Stimulated activated CD8-positive, alpha-beta memory T cell treated with anti-CD3 and anti-CD28 coated beads, Interleukin-7, amount 100 ng/mL, for 4 hours (primary cell): ENCODE measurements around the gene PDPK1.

ENCODE experiments used
- DNase-seq, 2 donors: peaks; one replicate each; pipeline ENCODE4 v3.0.0-alpha.2; 2020; ENCODE audit warnings: low read depth in 2 of 2

PDPK1 gene

DNA sequence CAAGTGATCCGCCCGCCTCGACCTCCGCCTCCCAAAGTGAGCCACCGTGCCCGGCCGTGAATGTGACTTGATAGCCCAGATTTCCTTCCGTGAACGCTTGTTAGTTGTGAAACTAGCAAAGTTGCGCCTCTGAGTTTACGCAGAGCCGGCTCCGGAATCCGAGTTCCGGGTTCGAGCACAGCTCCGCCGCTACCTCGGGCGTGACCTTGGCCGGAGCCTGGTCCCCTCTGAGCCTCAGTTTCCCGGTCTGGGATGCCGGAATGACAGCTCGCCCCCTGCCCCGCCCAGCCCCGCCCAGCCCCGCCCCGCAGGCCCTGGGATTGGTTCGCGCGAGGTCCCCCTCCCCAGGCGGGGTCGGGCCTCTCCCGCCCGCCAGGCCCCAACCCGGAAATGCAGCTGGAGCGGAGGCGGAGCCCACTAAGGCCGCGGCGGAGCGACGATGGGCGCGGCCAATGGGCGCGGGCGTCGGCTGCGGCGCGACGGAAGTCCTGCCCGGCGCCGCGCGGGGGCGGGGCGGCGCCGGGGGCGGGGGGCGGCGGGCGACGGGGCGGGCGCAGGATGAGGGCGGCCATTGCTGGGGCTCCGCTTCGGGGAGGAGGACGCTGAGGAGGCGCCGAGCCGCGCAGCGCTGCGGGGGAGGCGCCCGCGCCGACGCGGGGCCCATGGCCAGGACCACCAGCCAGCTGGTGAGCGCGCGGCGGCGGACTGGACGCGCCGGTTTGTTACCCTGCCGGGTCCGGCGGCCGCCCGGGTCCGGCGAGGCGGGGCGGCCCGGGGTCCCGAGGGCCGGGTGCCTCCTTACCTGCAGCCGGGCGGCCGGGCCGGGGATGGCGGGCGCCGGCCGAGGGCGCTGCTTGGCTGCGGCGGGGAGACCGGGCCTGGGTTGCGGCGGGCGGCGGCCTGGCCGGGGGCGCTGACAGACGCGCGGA, at the start of gene PDPK1:
TSS of gene PDPK1 (plus strand) at position 571 of the 929 bp plus-strand sequence. CDS start at position 663, 92 bp downstream.
- peak; percentile 87 to 95 for DNase-seq

DNA sequence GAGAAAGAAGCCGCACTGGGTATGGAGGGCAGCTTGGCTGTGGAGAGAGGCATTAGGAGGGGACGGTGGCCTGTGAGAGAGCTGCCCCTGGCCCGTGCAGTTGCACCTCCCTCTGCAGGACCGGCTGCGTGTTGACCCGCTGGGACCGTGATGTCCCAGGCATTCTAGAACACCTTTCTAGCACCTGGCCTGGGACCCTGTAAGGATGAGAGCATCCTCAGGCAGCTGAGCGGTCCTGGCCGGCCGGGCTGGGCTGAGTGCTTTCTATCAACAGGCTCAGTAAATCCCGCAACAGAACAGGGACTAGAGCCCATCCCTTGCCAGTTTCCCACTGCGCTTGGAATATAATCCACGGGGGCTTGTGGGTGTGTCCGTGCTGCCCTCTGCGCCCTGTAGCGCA, 48.2 kb upstream of the PDPK1 start:
- no peak for DNase-seq

DNA sequence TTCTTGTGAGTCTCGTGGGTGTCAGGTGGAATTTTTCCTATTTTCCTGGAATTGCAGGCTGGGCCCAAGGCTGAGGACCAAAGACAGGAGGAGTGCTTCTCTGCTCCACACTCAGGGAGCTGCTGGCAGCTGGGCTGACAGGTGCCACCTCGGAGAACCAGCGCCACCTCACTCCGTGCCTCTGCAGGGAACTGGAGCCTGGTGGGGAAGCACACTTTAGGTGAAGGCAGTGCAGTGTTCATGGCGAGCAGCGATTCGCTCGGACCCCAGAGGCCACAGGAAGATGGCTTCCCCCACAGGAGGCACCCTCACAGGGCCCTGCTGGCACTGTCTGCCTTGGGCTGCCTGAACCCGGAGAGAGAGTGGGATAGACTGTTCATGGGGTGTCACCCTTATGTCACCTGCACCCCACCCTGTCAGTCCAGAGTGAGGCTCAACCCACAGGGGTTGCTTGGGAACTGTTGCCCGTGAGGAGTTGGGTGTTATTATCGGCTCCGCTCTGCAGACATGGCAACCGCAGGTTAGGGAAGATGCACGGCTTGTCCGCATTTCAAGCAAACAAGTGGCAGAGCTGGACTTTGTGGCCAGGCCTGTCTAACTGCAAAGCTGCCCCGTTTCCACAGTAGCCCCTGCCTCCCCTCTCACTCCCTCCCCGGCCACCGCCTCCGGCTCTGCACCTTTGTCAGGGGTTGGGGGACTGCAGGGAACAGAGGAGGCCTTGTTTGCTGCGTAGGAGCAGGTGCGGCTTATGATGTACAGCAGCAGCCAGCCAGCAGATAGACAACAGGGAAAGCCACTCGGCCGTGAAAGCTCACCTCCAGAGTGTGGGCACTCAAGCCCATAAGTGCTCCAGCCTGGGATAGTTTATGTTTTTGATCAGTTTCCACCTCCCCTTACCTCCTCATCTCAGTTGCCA, 47.4 kb upstream of the PDPK1 start:
- DNase-seq = no peak

DNA sequence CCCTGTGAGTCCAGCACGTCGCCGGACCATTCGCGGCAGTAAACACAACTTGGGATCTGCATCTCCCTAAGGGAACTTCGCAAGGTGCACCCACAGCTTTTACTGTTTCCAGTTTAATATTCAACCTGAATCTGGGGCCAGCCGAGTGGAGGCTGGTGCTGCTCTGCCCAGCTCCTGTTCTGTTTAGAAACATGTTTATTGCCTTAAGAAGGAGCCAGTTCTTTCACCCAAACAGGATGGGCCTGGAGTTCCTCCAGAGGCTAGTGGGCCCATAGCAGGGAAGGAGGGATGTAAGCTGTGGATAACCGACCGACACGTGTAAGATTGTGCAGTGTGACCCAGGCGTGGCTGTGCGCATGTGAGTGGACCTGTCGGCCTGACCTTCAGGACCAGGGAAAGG, 45.5 kb upstream of the PDPK1 start:
- no peak for DNase-seq

DNA sequence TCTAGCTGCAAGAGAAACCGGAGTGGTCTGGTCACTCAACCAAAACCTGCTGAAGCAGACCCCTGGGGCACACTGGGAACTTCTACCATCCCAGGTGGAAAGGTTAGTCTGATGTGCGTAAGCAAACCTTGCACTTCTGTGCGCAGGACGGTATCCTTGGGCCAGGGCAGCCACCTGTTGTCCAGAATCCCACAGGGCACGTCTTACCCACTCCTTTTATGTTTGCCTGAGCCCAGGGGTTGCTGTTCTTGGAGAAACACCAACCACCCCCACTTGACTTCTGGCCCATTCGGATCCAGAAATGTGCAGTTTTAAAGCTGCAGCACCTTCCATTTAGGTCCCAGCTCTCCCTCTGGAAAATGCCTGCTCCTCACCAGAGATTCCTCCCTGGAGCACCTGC, 44.2 kb upstream of the PDPK1 start:
- DNase-seq = no peak

DNA sequence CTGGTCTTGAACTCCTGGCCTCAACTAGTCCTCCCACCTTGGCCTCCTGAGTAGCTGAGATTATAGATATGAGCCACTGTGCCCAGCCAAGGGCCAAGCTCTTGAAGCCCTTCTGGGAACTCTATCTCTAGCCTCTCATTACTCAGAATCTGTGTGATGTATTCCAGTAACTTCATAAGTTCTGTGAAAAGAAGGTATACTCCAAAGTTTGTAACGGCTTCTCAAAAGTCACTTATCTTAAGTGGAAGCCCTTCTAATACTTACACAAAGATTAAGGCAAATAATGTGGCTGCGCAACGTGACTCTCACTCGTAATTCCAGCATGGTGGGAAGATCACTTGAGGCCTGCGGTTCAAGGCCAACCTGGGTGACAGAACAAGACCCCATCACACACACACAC, 43.2 kb upstream of the PDPK1 start:
- no peak for DNase-seq

DNA sequence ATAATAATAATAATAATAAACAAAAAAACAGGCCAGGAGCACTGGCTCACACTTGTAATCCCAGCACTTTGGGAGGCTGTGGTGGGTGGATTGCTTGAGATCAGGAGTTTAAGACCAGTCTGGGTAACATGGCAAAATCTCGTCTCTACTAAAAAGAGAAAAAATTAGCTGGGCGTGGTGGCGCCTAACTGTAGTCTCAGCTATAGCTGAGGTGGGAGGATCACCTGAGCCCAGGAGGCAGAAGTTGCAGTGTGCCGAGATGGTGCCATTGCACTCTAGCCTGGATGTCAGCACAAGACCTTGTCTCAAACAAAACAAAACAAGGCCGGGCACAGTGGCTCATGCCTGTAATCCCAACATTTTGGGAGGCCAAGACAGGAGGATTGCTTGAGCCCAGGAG, 42.8 kb upstream of the PDPK1 start:
- no peak for DNase-seq

DNA sequence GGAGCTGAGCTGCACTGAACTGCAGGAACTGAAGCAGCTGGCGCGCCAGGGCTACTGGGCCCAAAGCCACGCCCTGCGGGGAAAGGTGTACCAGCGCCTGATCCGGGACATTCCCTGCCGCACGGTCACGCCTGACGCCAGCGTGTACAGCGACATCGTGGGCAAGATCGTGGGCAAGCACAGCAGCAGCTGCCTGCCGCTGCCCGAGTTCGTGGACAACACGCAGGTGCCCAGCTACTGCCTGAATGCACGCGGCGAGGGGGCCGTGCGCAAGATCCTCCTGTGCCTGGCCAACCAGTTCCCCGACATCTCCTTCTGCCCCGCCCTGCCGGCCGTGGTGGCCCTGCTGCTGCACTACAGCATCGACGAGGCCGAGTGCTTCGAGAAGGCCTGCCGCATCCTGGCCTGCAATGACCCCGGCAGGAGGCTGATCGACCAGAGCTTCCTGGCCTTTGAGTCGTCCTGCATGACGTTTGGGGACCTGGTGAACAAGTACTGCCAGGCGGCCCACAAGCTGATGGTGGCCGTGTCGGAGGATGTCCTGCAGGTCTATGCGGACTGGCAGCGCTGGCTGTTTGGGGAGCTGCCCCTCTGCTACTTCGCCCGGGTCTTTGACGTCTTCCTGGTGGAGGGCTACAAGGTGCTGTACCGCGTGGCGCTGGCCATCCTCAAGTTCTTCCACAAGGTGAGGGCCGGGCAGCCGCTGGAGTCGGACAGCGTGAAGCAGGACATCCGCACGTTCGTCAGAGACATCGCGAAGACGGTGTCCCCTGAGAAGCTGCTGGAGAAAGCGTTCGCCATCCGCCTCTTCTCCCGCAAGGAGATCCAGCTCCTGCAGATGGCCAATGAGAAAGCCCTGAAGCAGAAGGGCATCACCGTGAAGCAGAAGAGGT, 41.4 kb upstream of the PDPK1 start:
- no peak for DNase-seq

DNA sequence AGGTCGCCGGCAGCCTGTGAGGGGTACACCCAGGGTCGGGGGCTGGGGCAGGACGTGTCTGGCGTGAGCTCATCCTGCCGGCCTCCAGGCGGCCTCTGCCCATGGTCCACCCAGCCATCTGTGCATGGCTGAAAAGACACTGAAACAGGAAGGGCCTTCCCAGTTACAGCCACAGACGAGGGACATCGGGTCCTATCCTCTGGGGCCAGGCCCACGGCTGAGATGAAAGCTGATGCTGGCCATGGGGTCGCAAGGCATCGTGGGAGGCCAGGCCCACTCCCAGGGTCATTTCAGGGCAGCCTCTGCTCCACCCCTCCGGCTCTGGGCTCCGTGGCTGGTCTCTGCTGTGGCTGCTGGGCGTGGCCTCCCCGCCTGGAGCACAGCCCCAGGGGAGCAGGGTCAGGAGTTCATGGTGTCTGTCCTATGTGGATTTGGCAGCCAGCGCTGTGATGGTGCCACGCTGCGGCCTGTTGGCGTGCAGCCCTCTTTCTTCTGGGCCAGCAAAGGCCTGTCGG, 40.6 kb upstream of the PDPK1 start:
- no peak for DNase-seq

DNA sequence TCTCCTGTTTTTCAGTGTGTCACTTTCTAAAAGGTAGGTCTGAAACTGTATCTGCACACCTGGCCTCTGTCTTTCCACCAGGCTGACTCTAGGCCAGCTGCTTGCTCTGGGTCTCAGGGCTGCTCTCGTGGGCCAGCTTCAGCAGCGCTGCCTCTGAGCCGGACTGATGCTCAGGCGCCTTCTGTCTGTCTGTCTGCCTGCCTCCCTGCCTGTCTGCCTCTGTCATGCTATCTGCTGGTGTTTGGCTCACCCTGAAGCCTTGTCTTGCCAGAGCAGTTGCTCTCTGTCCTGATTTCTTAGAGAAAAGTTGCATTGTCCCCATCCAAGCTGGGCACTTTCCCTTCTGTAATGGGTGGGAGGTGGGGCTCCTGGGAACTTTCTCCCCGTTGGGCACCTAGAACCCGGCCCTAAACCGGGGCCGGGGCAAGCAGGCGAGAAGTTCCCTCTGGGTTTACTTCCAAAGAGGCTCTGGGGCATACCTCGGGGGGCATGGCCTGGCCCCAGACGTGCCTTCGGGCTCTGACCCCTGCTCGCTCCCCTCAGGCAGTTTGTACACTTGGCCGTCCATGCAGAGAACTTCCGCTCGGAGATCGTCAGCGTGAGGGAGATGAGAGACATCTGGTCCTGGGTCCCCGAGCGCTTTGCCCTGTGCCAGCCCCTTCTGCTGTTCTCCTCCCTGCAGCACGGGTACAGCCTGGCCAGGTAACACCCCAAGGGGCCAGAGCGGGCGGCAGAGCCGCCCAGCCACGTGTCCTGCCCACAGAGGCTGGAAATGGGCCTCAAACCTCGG, 39.9 kb upstream of the PDPK1 start:
- no peak for DNase-seq

DNA sequence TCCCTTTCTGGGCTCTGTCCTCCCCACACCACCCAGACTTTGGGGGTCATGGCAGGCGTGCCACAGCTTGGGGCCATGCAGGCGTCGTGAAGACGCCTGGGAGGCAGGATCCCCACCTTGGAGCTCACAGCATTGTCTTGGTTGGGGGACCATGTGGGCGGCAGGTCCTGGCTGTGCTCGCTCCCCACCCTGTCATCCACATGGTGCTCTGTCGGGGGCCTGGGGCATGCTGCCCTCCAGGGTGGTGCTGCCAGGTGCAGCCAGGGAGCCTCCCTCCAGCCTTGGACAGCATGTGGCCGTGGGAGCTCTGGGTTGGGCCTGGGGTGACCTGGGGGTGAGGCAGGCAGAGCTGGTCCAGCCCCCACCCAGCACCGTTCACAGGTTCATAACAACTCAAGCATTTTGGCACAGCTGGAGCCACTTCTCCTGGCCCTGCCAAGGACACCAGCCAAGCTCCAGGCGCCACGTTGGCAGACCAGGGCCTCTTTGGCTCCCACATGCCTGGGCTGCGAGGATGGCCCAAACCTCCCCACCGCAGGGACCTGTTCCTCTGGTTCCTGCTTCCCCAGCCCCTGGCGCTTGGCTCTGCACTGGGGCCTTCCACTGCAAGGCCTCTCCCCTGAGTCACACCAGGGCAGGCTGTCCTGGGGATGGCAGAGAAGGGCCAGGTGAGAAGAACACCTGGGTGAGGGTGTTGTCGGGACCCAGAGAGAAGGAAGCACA, 39.1 kb upstream of the PDPK1 start:
- no peak for DNase-seq

DNA sequence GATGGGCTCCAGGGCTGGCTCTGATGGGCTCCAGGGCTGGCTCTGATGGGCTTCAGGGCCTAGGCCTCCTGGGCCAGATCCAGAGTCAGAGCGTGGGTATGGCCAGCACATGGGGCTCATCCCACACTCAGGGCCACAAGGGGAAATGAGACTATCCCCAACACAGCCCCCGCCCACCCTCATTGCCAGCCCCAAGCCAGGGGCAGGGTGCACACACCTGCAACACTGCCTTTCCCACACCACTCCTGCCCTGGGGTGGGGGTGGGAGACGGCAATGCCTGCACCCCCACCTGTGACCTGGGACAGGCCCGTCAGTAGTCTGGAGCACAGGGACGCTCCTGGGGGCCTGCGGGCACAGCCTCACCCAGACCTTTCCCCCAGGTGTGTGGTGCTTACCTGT, 38.4 kb upstream of the PDPK1 start:
- no peak for DNase-seq

DNA sequence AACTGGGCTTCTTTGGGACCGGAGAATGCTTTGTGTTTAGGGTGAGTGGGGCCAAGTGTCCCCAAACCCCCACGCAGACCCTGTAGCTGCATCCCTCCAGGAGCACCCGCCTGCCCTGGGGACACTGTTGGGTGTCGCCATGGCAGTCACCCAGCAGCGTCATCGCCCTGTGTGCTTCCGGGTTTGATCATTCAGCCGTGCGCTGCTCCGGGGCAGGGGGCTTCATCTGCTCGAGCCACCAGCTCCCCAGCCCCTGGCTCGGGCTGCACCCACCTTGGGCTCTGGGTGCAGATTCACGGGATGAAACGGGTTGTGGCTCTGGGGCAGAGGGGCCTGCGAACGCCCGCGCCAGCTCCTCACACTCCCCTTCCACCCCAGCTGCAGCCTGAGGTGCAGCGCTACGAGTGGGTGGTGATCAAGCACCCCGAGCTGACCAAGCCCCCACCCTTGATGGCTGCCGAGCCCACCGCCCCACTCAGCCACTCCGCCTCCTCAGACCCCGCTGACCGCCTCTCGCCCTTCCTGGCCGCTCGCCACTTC, 37.9 kb upstream of the PDPK1 start:
- DNase-seq = no peak

DNA sequence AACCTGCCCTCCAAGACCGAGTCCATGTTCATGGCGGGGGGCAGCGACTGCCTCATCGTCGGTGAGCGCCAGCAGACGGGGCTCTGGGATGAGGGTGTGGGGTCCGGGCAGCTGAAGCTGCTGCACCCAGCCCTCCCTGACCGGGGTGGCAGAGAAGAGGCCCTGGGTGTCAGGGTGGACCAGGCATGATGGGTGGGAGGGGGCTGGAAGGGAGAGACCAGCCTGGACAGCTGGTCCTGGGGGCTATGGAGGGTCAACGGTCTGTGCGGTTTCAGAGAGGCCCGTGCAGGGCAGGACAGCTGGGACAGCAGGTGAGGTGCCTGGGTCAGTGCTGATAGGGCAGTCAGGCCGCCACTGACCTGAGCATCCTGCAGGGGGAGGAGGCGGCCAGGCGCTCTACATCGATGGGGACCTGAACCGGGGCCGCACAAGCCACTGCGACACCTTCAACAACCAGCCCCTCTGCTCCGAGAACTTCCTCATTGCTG, 37.3 kb upstream of the PDPK1 start:
- no peak for DNase-seq

DNA sequence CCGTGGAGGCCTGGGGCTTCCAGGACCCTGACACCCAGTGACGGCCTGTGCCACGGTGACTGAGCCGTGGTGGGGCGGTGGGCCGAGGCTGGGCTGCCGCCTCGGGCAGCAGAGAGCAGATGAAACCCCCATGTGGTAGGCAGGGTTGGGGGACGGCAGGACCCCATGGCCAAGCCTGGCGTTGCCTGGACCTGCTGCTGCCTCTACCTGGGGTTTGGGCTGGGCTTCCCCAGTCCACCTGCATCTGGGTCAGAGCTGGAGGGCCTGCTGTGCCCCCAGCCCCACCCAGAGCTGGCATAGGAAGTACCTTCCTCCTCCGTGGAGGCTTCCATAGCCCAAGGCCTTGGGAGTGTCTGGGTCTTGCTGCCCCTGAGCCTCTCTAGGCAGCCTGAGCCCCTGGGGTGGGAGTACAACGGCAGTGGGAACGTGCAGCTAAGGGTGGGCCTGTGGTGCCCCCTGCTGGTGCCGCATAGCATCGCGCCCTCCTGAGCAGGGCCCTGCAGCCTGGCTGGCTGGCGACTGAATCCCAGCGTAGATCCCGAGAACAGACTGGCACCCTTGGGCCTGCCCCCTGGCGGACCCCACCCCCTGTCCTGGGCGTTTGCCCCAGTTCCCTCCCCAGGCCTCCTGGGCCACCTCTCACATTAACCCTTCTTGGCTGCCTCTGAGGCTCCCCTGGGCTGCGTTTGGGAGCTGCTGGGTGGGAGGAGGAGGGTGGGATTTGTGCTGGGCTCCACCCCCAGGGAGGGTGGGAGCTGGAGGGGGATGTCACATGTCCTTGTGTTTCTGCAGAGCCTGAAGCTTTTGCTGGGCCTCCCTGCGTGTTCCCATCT, 36.7 kb upstream of the PDPK1 start:
- DNase-seq = peak; percentile 56 to 67

DNA sequence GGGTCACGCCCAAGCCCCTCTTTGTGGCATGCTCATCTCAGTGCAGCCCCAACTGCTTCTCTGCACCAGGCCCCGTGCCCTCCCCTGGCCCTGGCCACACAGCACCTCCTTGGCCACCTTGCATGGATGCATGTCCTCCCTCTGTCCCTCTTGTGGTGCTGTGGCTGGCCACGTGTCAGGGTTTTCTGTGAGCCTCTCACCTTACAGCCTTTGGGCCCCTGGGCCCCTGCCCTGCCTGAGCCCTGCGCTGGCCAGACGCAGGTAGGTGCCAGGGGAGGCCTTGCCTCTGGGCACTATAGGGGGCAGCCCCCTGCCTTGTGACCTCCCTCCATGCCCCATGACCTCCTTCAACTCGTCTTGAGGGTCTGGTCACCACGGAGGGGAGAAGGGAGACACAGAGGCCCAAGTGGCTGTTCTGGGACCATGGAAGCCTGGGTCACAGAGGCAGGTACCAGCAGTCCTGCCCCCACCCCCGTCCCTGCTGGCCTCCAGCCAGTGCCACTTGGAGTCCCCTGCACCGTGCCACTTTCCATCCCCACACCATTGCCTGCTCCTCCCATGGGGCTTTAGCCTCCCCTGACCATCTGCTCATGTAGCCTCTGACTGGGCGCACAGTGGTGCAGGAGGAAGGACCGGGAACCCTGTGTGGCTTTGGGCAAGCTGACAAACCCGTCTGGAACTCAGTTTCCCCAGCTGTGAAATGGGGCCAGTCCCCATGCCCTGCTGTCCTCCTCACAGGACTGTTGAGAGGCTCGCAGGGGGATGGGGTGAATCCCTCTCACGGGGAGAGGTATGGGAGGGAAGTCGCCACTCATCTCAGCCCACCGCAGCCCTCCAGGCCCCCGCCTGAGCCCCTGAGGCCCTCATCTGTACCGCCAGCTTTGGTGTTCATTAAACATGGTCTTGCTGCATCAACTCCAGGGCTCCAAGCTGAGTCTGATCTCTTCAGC, 35.6 kb upstream of the PDPK1 start:
- DNase-seq = no peak

DNA sequence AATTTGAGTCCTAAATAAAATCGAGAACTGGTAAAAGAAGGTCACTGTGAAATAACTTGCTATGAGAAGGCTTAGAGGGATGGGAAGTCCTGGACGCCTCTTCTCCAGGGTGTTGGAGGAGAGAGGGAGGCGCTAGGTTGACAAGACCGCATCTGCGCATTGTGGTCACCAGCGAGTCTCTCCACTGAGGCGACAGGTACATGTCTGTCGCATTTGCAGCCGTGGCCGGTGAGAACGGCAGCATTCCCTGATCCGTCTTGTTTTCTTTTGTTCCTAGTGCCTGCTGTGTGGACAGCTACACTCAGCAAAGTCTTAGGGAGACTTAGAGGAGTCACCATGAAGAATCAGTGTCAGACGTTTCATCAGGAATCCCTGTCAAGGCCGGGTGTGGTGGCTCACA, 32.1 kb upstream of the PDPK1 start:
- no peak for DNase-seq
